Naive thymus-derived CD4-positive, alpha-beta T cell (primary cell): ENCODE results near the gene SECTM1. TPM values are rescaled to one million over a fixed set of nuclear protein-coding genes. Genes with fewer than 3 reads are reported as not detected.
"Not testable (repeated sequence)": the region's sequence is repeated elsewhere in the genome, so short reads cannot be mapped to it uniquely, and the experiment has no call there.

Source experiments
- ATAC-seq: fragments of 150-1000 bp; cut with Tn5 transposase; 2 replicates; pipeline ENCODE4 v1.10.0; 2021; ENCODE audit warnings: mild to moderate bottlenecking, moderate library complexity
- CTCF ChIA-PET: fragments of 350-600 bp; sonication (Branson Sonifier 250); formaldehyde crosslinking; loops from one replicate; lab custom pipeline; 2021; ENCODE audit warnings: antibody characterized with exemption; lab: Charles Lee
- POLR2A ChIA-PET: fragments of 350-600 bp; sonication (Branson Sonifier 250); formaldehyde crosslinking; loops from one replicate; lab custom pipeline; 2021; ENCODE audit warnings: antibody characterized with exemption, inconsistent platforms; lab: Charles Lee
- DNase-seq, 9 donors: peaks; one replicate each; pipeline versions ENCODE4 v3.0.0 to v3.0.0-alpha.2; 2020 to 2022; ENCODE audit warnings: mixed read lengths in 1 of 9
- H3K27ac ChIP-seq: one replicate; pipeline ENCODE4 v1.7.0; 2013; ENCODE audit warnings: mild to moderate bottlenecking, low read depth, low read length, moderate library complexity
- H3K27me3 ChIP-seq, 2 donors: one replicate each; pipeline ENCODE4 v1.7.0; 2013; ENCODE audit warnings: low read length in 2 of 2, mild to moderate bottlenecking in 2 of 2, moderate library complexity in 2 of 2; ENCODE audit not compliant: control insufficient read depth in 2 of 2, insufficient read depth in 2 of 2
- H3K36me3 ChIP-seq, 3 experiments: 1 replicate in 2 of 3; 2 replicates in 1 of 3; pipeline ENCODE4 v1.7.0; 2013; ENCODE audit warnings: low read length in 3 of 3, mild to moderate bottlenecking in 3 of 3, moderate library complexity in 1 of 3; ENCODE audit not compliant: insufficient read depth in 3 of 3, control insufficient read depth in 2 of 3
- H3K4me1 ChIP-seq, 2 donors: one replicate each; pipeline ENCODE4 v1.7.0; 2013; ENCODE audit warnings: low read length in 2 of 2, mild to moderate bottlenecking in 2 of 2, moderate library complexity in 1 of 2; ENCODE audit not compliant: control insufficient read depth in 2 of 2, insufficient read depth in 2 of 2
- H3K4me3 ChIP-seq: 2 replicates; pipeline ENCODE4 v1.7.0; 2013; ENCODE audit warnings: mild to moderate bottlenecking, low read length
- H3K9me3 ChIP-seq, 3 experiments: 1 replicate in 2 of 3; 2 replicates in 1 of 3; pipeline ENCODE4 v1.7.0; 2013; ENCODE audit warnings: low read length in 3 of 3; ENCODE audit not compliant: control insufficient read depth in 2 of 3
- H3K27ac Mint-ChIP-seq, 9 donors: one replicate each; pipeline ENCODE4 v1.8.0; 2020 to 2022; ENCODE audit warnings: mixed read lengths in 9 of 9, mild to moderate bottlenecking in 8 of 9, moderate library complexity in 5 of 9, inconsistent platforms in 2 of 9
- H3K27me3 Mint-ChIP-seq, 5 donors: one replicate each; pipeline ENCODE4 v1.8.0; 2021 to 2022; ENCODE audit warnings: mixed read lengths in 5 of 5, mild to moderate bottlenecking in 1 of 5
- H3K36me3 Mint-ChIP-seq, 5 donors: one replicate each; pipeline ENCODE4 v1.8.0; 2020 to 2022; ENCODE audit warnings: mixed read lengths in 5 of 5, mild to moderate bottlenecking in 3 of 5, inconsistent platforms in 1 of 5
- H3K4me1 Mint-ChIP-seq, 7 donors: one replicate each; pipeline ENCODE4 v1.8.0; 2020 to 2022; ENCODE audit warnings: mixed read lengths in 7 of 7, mild to moderate bottlenecking in 3 of 7, inconsistent platforms in 1 of 7
- H3K4me3 Mint-ChIP-seq, 10 donors: one replicate each; pipeline ENCODE4 v1.8.0; 2020 to 2022; ENCODE audit warnings: mild to moderate bottlenecking in 10 of 10, mixed read lengths in 10 of 10, moderate library complexity in 6 of 10, inconsistent platforms in 2 of 10
- H3K9me3 Mint-ChIP-seq, 11 donors: one replicate each; pipeline ENCODE4 v1.8.0; 2020 to 2022; ENCODE audit warnings: mixed read lengths in 11 of 11, mild to moderate bottlenecking in 4 of 11, inconsistent platforms in 1 of 11, moderate library complexity in 1 of 11
- intact Hi-C, 2 donors: fragments of 100-400 bp; cut with micrococcal nuclease; formaldehyde crosslinking; loops; one replicate each; pipeline ENCODE4 v1.15.1; 2023
- polyA plus RNA-seq, 2 donors: library from polyadenylated mRNA; unstranded; fragments of 300-500 nt; fragmentation: Illumina TruSeq; gene quantifications; one replicate each; pipeline ENCODE4 v1.2.3, GENCODE V29; 2021
- total RNA-seq, 6 experiments: library from RNA in 5 of 6; stranded (reverse) in 5 of 6; gene quantifications; 1 replicate in 5 of 6; 2 replicates in 1 of 6; pipeline ENCODE4 v1.2.3 and lab custom pipeline; 2021 to 2026

Gene SECTM1
- 10 to 100 TPM in 2 of 5 experiments, 1 to 10 TPM in 3; 2.3 to 32.4 (median 5.1) TPM for total RNA-seq
- 1 to 10 TPM; 1.5 to 3.2 TPM for polyA plus RNA-seq
- total RNA-seq (lab: John Stamatoyannopoulos, UW): 1.3 reads per million, percentile 2 among the genes with 10 or more reads in this experiment

- H3K9me3 Mint-ChIP-seq: peaks cover 0 to 1% (median 0%) of the 10 kb centered on the region in 11 donors
- Histone ChIP-seq H3K4me3 (peak within 1 kb of the TSS; percentile 67), H3K4me1 (peaks cover 15 to 17% of the 10 kb centered on the region in 2 donors), H3K9me3 (no peaks in the 10 kb centered on the region), H3K36me3 (no peaks in the 10 kb centered on the region), H3K27ac (peak within 1 kb of the TSS; percentile 54), H3K27me3 (no peaks in the 10 kb centered on the region)
- ChIA-PET CTCF (interaction anchor here (0.8 to 1.6 kb wide), 3 partner anchors 12 to 32 kb away, joined by 3 to 7 read pairs (median 3); no protein-coding TSS in a partner anchor), POLR2A (interaction anchor here (0.6 to 3.7 kb wide), 10 partner anchors 9 to 313 kb away, joined by 3 to 27 read pairs (median 4); partner anchors contain the start of gene CD7)
- peaks cover 17 to 34% (median 24%) of the 10 kb centered on the region in 7 donors for H3K4me1 Mint-ChIP-seq
- DNase-seq (peak in 1 of 9 donors; percentile 9), ATAC-seq (peak; percentile 48)
- H3K27me3 Mint-ChIP-seq: peaks cover 0 to 8% (median 0%) of the 10 kb centered on the region in 5 donors
- peak within 1 kb of the TSS; percentile 86 to 99 (median 98) for H3K4me3 Mint-ChIP-seq
- peak within 1 kb of the TSS; percentile 85 to 99 (median 94) for H3K27ac Mint-ChIP-seq
- intact Hi-C loops: loop anchor here in 1 of 2 donors (2.0 kb wide), 1 partner anchor 17 kb away; the partner anchor contains the start of gene CD7
- no peaks in the 10 kb centered on the region for H3K36me3 Mint-ChIP-seq
Measured at GRCh38 chr17:82333279-82334171, at the start of gene SECTM1. Gene SECTM1 (minus strand): TSS chr17:82333766. CDS start chr17:82327240, 6,526 bp downstream.

GRCh38 chr17:82382933-82383255 lies 49.3 kb upstream of the SECTM1 start:
- Histone ChIP-seq H3K27me3 (no peaks in the 10 kb centered on the region), H3K4me3 (no peak overlapping the region), H3K27ac (no peak overlapping the region), H3K36me3 (no peaks in the 10 kb centered on the region), H3K4me1 (peaks cover 0 to 5% of the 10 kb centered on the region in 2 donors), H3K9me3 (no peaks in the 10 kb centered on the region)
- Mint-ChIP-seq H3K4me1 (peaks cover 5 to 13% (median 7%) of the 10 kb centered on the region in 7 donors), H3K27me3 (peaks cover 21 to 25% (median 21%) of the 10 kb centered on the region in 5 donors), H3K4me3 (no peak overlapping the region), H3K9me3 (peaks cover 0 to 3% (median 0%) of the 10 kb centered on the region in 11 donors), H3K36me3 (no peaks in the 10 kb centered on the region), H3K27ac (no peak overlapping the region)
- ChIA-PET POLR2A (no interaction called here), CTCF (no interaction called here)
- DNase-seq (no peak), ATAC-seq (no peak)
- intact Hi-C loops: no loop called here

- H3K4me3 ChIP-seq, H3K9me3 ChIP-seq, H3K36me3 Mint-ChIP-seq, H3K4me1 ChIP-seq, intact Hi-C loops, CTCF ChIA-PET, H3K27ac Mint-ChIP-seq, H3K36me3 ChIP-seq, H3K4me3 Mint-ChIP-seq, H3K9me3 Mint-ChIP-seq, POLR2A ChIA-PET, DNase-seq, H3K27ac ChIP-seq, ATAC-seq, H3K27me3 ChIP-seq: not testable (repeated sequence)
- Mint-ChIP-seq H3K27me3 (peaks cover 21 to 30% (median 26%) of the 10 kb centered on the region in 5 donors), H3K4me1 (peaks cover 2 to 13% (median 2%) of the 10 kb centered on the region in 7 donors)
Measured at GRCh38 chr17:82382220-82382932, 48.8 kb upstream of the SECTM1 start.

- H3K27me3 ChIP-seq, H3K9me3 Mint-ChIP-seq, H3K36me3 ChIP-seq, H3K4me3 ChIP-seq, intact Hi-C loops, H3K36me3 Mint-ChIP-seq, ATAC-seq, POLR2A ChIA-PET, CTCF ChIA-PET, DNase-seq, H3K4me3 Mint-ChIP-seq, H3K4me1 ChIP-seq, H3K27ac ChIP-seq, H3K27ac Mint-ChIP-seq, H3K9me3 ChIP-seq: not testable (repeated sequence)
- Mint-ChIP-seq H3K4me1 (peaks cover 0 to 13% (median 0%) of the 10 kb centered on the region in 7 donors), H3K27me3 (peaks cover 21 to 34% (median 26%) of the 10 kb centered on the region in 5 donors)
Measured at GRCh38 chr17:82381703-82382009, 48.1 kb upstream of the SECTM1 start.

GRCh38 chr17:82380860-82381702 lies 47.5 kb upstream of the SECTM1 start:
- ChIA-PET POLR2A (interaction anchor here (1.1 kb wide), 1 partner anchor 11 kb away, joined by 3 read pairs; no protein-coding TSS in a partner anchor), CTCF (no interaction called here)
- Mint-ChIP-seq H3K27ac (no peak overlapping the region), H3K27me3 (peaks cover 21 to 34% (median 30%) of the 10 kb centered on the region in 5 donors), H3K9me3 (peaks cover 0 to 1% (median 0%) of the 10 kb centered on the region in 11 donors), H3K36me3 (no peaks in the 10 kb centered on the region), H3K4me3 (no peak overlapping the region), H3K4me1 (peaks cover 0 to 13% (median 0%) of the 10 kb centered on the region in 7 donors)
- Histone ChIP-seq H3K27ac (no peak overlapping the region), H3K4me1 (no peaks in the 10 kb centered on the region), H3K9me3 (no peaks in the 10 kb centered on the region), H3K4me3 (no peak overlapping the region), H3K27me3 (no peaks in the 10 kb centered on the region), H3K36me3 (no peaks in the 10 kb centered on the region)
- intact Hi-C loops: no loop called here
- no peak for ATAC-seq
- no peak for DNase-seq

GRCh38 chr17:82378741-82379021 lies 45.1 kb upstream of the SECTM1 start:
- Mint-ChIP-seq H3K27me3 (peaks cover 21 to 39% (median 38%) of the 10 kb centered on the region in 5 donors), H3K4me3 (peak overlapping the region in 1 of 10 donors; percentile 53), H3K9me3 (peaks cover 0 to 1% (median 0%) of the 10 kb centered on the region in 11 donors), H3K4me1 (peaks cover 0 to 13% (median 0%) of the 10 kb centered on the region in 7 donors), H3K36me3 (no peaks in the 10 kb centered on the region), H3K27ac (no peak overlapping the region)
- no peaks in the 10 kb centered on the region for H3K9me3 ChIP-seq
- intact Hi-C loops: no loop called here
- no peaks in the 10 kb centered on the region for H3K4me1 ChIP-seq
- DNase-seq: no peak
- no peaks in the 10 kb centered on the region for H3K36me3 ChIP-seq
- no peak for ATAC-seq
- no peak overlapping the region for H3K4me3 ChIP-seq
- ChIA-PET CTCF (no interaction called here), POLR2A (interaction anchor here (0.7 kb wide), 1 partner anchor 148 kb away, joined by 3 read pairs; no protein-coding TSS in a partner anchor)
- H3K27ac ChIP-seq: no peak overlapping the region
- H3K27me3 ChIP-seq: no peaks in the 10 kb centered on the region
